Measurements from ENCODE around the gene LRTM2.

LRTM2 gene

GRCh38 chr12:1844223-1844622, 23.9 kb downstream of the LRTM2 start:
- DNase-seq = no peak

GRCh38 chr12:1844661-1845409, 24.5 kb downstream of the LRTM2 start:
- DNase-seq = no peak

- no peak for DNase-seq
Observed at GRCh38 chr12:1845427-1845826, 25.1 kb downstream of the LRTM2 start.

- DNase-seq = no peak
Observed at GRCh38 chr12:1845886-1846285, 25.5 kb downstream of the LRTM2 start.

GRCh38 chr12:1846421-1847405, 26.3 kb downstream of the LRTM2 start:
- DNase-seq = no peak

GRCh38 chr12:1847411-1847810, 27.0 kb downstream of the LRTM2 start:
- DNase-seq = no peak

- no peak for DNase-seq
Observed at GRCh38 chr12:1848146-1848545, 27.8 kb downstream of the LRTM2 start.

GRCh38 chr12:1848745-1849144, 28.4 kb downstream of the LRTM2 start:
- no peak for DNase-seq

GRCh38 chr12:1851151-1851701, 30.9 kb downstream of the LRTM2 start:
- DNase-seq = no peak

- DNase-seq = no peak
Observed at GRCh38 chr12:1852076-1852475, 31.7 kb downstream of the LRTM2 start.

GRCh38 chr12:1853716-1854115, 33.4 kb downstream of the LRTM2 start:
- no peak for DNase-seq

GRCh38 chr12:1855241-1855640, 34.9 kb downstream of the LRTM2 start:
- no peak for DNase-seq

GRCh38 chr12:1857086-1857485, 36.7 kb downstream of the LRTM2 start:
- no peak for DNase-seq

- DNase-seq = no peak
Observed at GRCh38 chr12:1857821-1858220, 37.5 kb downstream of the LRTM2 start.

- DNase-seq = no peak
Observed at GRCh38 chr12:1858456-1858855, 38.1 kb downstream of the LRTM2 start.

GRCh38 chr12:1859643-1860042, 39.3 kb downstream of the LRTM2 start:
- no peak for DNase-seq

GRCh38 chr12:1862973-1863372, 42.6 kb downstream of the LRTM2 start:
- DNase-seq = no peak

GRCh38 chr12:1863823-1864222, 43.5 kb downstream of the LRTM2 start:
- no peak for DNase-seq

- no peak for DNase-seq
Observed at GRCh38 chr12:1864456-1864855, 44.1 kb downstream of the LRTM2 start.

- no peak for DNase-seq
Observed at GRCh38 chr12:1864867-1865266, 44.5 kb downstream of the LRTM2 start.

- DNase-seq = no peak
Observed at GRCh38 chr12:1865284-1865866, 45.0 kb downstream of the LRTM2 start.

- no peak for DNase-seq
Observed at GRCh38 chr12:1869145-1869544, 48.8 kb downstream of the LRTM2 start.

GRCh38 chr12:1870086-1870485, 49.7 kb downstream of the LRTM2 start:
- no peak for DNase-seq

Data from NCI-H510A treated with DMSO at 0.1 percent for 48 hours (cell line).